HG03280 (cell line): ENCODE results near the gene ARMH1.
A peak's percentile ranks its signal among the peaks of the same experiment; 100 is the strongest.
"Not testable (repeated sequence)": the region's sequence is repeated elsewhere in the genome, so short reads cannot be mapped to it uniquely, and the experiment has no call there.

Source experiments
- ATAC-seq: cut with Tn5 transposase; IDR thresholded peaks from one replicate; pipeline ENCODE4 v1.9.1; 2021; ENCODE audit warnings: mild to moderate bottlenecking, moderate library complexity; ENCODE audit not compliant: unreplicated experiment

Gene ARMH1

GRCh38 chr1:44720281-44720680 is 45.8 kb downstream of the ARMH1 start:
- ATAC-seq: no peak

- peak; percentile 80 for ATAC-seq
Measured at GRCh38 chr1:44721485-44722361, 47.2 kb downstream of the ARMH1 start.

- ATAC-seq: no peak
Measured at GRCh38 chr1:44723064-44723463, 48.5 kb downstream of the ARMH1 start.

- no peak for ATAC-seq
Measured at GRCh38 chr1:44723496-44724295, 49.2 kb downstream of the ARMH1 start.

- no peak for ATAC-seq
Measured at GRCh38 chr1:44724296-44724954, 49.9 kb downstream of the ARMH1 start.

- no peak for ATAC-seq
Measured at GRCh38 chr1:44724955-44725698, 50.6 kb downstream of the ARMH1 start.

- peak; percentile 59 for ATAC-seq
Measured at GRCh38 chr1:44730741-44731512, 56.4 kb downstream of the ARMH1 start, which contains the start of gene RNU5D-1. Gene RNU5D-1, minus strand, starts transcription at chr1:44731170.

- ATAC-seq: no peak
Measured at GRCh38 chr1:44733365-44733764, 58.9 kb downstream of the ARMH1 start.

- no peak for ATAC-seq
Measured at GRCh38 chr1:44733784-44734183, 59.3 kb downstream of the ARMH1 start.

- no peak for ATAC-seq
Measured at GRCh38 chr1:44735992-44736391, 61.5 kb downstream of the ARMH1 start.

GRCh38 chr1:44738953-44739306 is 64.4 kb downstream of the ARMH1 start:
- ATAC-seq: not testable (repeated sequence)

- peak; percentile 99 for ATAC-seq
Measured at GRCh38 chr1:44739307-44740178, 65.0 kb downstream of the ARMH1 start, which contains the start of gene KIF2C. Gene KIF2C, plus strand, starts transcription at chr1:44739837. Its CDS starts 96 bp downstream, at chr1:44739933.

GRCh38 chr1:44740179-44740617 is 65.7 kb downstream of the ARMH1 start:
- peak; percentile 4 for ATAC-seq

- ATAC-seq: no peak
Measured at GRCh38 chr1:44743211-44743610, 68.7 kb downstream of the ARMH1 start.

GRCh38 chr1:44747878-44748277 is 73.4 kb downstream of the ARMH1 start:
- ATAC-seq: no peak

- no peak for ATAC-seq
Measured at GRCh38 chr1:44757420-44757819, 82.9 kb downstream of the ARMH1 start.

GRCh38 chr1:44759077-44759476 is 84.6 kb downstream of the ARMH1 start:
- no peak for ATAC-seq

GRCh38 chr1:44760876-44761275 is 86.4 kb downstream of the ARMH1 start:
- no peak for ATAC-seq

GRCh38 chr1:44766421-44766820 is 91.9 kb downstream of the ARMH1 start:
- ATAC-seq: not testable (repeated sequence)
